ENCODE results near the gene GPR15.

GPR15 gene

DNA sequence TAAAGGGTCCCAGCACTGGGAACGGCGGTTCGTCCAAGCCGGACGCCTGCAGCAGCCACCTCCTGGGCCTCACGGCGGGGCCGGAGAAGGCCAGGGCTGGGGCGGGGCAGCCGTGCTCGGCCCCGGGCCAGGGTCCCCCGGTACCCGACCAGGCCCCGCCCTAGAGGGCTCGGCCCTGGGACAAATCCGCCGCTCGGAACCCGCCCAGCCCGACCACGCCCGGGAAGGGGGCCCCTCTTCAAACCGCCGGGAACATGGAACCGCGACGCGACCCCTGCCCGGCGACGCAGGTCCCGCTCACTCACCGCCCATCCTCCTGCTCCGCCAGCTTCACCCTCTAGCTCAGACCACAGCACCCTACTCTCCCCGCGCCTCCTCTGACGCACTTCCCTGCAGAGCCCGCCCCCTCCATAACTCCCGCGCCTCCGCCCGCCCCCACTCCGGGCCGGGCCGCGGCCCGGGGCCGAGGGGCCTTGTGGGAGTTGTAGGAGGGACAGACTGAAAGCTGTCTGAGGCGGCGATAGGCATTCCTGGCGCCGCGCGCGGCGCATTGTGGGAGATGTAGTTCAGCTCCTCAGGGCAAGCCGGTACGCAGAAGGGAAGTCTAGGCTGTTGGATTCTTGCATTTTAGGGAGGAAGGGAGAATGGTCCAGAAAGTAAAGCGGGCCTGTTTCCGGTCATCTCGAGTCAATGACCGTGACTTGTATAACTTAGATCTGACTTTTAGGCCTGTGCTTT lies 9.1 kb upstream of the GPR15 start, which contains the start of gene CLDND1:
TSS of gene CLDND1 (minus strand) at position 359 of the 738 bp plus-strand sequence. CDS start 1,478 bp downstream, outside the sequence.
- Histone ChIP-seq H3K27me3 (replicated peaks) (no peaks in the 10 kb centered on the region), H3K4me3 (ENCODE audit: low read depth, low read length) (peak within 1 kb of the TSS; percentile 78), H3K27ac (peak within 1 kb of the TSS; percentile 90), H3K36me3 (replicated peaks) (peaks cover 4% of the 10 kb centered on the region)
- TF ChIP-seq, protein P1, sequence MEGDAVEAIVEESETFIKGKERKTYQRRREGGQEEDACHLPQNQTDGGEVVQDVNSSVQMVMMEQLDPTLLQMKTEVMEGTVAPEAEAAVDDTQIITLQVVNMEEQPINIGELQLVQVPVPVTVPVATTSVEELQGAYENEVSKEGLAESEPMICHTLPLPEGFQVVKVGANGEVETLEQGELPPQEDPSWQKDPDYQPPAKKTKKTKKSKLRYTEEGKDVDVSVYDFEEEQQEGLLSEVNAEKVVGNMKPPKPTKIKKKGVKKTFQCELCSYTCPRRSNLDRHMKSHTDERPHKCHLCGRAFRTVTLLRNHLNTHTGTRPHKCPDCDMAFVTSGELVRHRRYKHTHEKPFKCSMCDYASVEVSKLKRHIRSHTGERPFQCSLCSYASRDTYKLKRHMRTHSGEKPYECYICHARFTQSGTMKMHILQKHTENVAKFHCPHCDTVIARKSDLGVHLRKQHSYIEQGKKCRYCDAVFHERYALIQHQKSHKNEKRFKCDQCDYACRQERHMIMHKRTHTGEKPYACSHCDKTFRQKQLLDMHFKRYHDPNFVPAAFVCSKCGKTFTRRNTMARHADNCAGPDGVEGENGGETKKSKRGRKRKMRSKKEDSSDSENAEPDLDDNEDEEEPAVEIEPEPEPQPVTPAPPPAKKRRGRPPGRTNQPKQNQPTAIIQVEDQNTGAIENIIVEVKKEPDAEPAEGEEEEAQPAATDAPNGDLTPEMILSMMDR (IDR thresholded peaks at IDR 0.05; ENCODE audit: low read depth, low read length, missing control alignments): no peak
- peak; percentile 94 for DNase-seq
- in situ Hi-C loops (cut with HindIII; ENCODE audit: low pct_ligation_motif_present, low sequenced_read_pairs): no loop called here

DNA sequence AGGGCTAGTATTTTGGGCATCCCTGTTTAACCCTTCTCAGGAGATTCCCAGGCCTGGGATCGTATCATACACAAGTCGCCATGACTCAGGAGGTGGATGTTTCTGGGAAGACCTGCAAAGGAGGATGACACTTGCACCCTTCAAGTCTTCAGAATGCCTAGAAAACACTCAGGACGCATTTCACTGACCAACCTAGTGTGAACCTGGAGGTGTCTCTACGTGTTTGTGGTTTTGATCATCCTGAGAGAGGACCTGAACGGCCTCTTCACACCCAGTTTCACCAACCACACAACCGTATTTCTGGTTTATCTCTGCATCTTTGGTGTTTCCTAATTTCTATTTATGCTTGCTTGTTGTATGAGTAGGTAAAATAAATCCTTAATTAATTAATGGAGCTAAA lies 6.3 kb upstream of the GPR15 start:
- Histone ChIP-seq H3K27ac (no peak overlapping the region), H3K27me3 (replicated peaks) (no peaks in the 10 kb centered on the region), H3K36me3 (replicated peaks) (no peaks in the 10 kb centered on the region), H3K4me3 (ENCODE audit: low read depth, low read length) (no peak overlapping the region)
- no peak for DNase-seq
- TF ChIP-seq, protein P1 (IDR thresholded peaks at IDR 0.05; ENCODE audit: low read depth, low read length, missing control alignments): no peak
- in situ Hi-C loops (cut with HindIII; ENCODE audit: low pct_ligation_motif_present, low sequenced_read_pairs): no loop called here

DNA sequence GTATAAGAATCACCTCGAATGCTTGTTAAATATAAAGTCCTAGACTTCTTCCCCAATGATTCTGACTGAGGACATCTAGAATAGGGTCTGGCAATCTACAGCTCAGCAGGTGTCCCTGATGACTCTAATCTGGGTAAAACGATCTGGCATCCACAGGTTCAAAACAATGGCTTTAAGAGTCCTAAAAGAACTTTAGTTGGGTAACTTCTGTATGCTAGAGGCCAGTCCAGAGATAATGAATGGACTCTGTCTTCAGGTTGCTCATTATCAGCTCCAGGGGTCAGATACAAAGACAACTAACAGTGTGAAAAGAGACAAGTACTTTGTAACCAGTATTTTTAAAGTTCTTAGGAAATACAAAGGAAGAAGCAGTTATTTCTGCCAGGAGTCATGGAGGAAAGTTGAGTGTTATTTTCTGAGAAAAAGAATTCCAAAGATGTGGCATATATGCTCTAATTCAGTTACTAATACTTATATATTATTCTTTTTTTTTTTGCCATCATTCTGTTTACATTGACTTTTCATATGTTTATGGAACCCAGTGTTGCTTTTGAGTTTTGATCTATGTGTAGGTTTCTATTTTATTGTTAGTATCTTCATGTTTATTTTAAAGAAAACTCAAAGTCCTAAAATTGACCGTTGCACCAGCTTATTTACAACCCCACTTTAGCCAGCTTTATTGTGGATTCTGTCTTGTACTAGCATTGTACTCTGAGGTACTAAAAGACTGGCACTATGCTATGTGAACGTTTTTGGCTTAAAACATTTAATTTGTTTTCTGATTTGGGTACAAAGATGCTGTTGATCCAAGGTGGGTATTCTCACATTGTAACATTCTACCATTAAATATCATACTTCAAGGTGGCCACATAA lies 3.1 kb upstream of the GPR15 start:
- no peak for DNase-seq
- TF ChIP-seq, protein P1 (IDR thresholded peaks at IDR 0.05; ENCODE audit: low read depth, low read length, missing control alignments): no peak
- in situ Hi-C loops (cut with HindIII; ENCODE audit: low pct_ligation_motif_present, low sequenced_read_pairs): no loop called here
- H3K27me3 ChIP-seq (replicated peaks): no peaks in the 10 kb centered on the region
- no peak overlapping the region for H3K4me3 ChIP-seq (ENCODE audit: low read depth, low read length)
- no peaks in the 10 kb centered on the region for H3K36me3 ChIP-seq (replicated peaks)
- H3K27ac ChIP-seq: no peak overlapping the region

DNA sequence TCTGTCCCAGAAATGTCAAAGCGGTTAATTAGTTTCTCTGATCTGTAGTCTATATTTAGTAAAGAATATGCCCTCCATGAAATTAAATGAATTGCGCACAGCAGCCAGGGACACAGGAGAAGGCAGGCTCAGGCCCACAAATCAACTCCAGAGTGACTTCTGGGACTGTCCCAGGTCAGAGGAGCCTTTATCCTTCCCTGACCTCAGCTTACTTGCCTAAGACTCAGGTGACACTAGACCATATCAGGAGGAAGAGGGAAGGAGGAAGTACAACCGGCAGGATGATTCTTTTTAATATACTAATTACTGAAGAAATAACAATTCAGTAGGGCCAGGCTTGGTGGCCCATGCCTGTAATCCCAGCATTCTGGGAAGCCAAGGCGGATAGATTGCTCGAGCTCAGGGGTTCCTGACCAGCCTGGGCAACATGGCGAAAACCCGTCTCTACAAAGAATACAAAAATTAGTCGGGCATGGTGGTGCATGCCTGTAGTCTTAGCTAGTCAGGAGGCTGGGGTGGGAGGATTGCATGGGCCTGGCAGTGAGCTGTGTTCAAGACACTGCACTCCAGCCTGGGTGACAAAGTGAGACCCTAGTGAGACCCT lies 1.8 kb upstream of the GPR15 start:
- DNase-seq: no peak
- TF ChIP-seq, protein P1 (IDR thresholded peaks at IDR 0.05; ENCODE audit: low read depth, low read length, missing control alignments): no peak
- in situ Hi-C loops (cut with HindIII; ENCODE audit: low pct_ligation_motif_present, low sequenced_read_pairs): no loop called here
- no peaks in the 10 kb centered on the region for H3K27me3 ChIP-seq (replicated peaks)
- H3K4me3 ChIP-seq (ENCODE audit: low read depth, low read length): no peak overlapping the region
- H3K36me3 ChIP-seq (replicated peaks): no peaks in the 10 kb centered on the region
- H3K27ac ChIP-seq: no peak overlapping the region

GRCh38 chr3:98530676-98531075 lies 1.1 kb upstream of the GPR15 start:
- no peak for DNase-seq
- Histone ChIP-seq H3K36me3 (replicated peaks) (no peaks in the 10 kb centered on the region), H3K27ac (no peak overlapping the region), H3K4me3 (ENCODE audit: low read depth, low read length) (no peak overlapping the region), H3K27me3 (replicated peaks) (no peaks in the 10 kb centered on the region)
- in situ Hi-C loops (cut with HindIII; ENCODE audit: low pct_ligation_motif_present, low sequenced_read_pairs): no loop called here
- TF ChIP-seq, protein P1 (IDR thresholded peaks at IDR 0.05; ENCODE audit: low read depth, low read length, missing control alignments): no peak

Measured in brain microvascular endothelial cell (primary cell).